IPS-18a (cell line): ENCODE data around the gene LDLRAP1.
"Not testable (repeated sequence)": the region's sequence is repeated elsewhere in the genome, so short reads cannot be mapped to it uniquely, and the experiment has no call there.

Experiments used
- H3K27ac ChIP-seq: one replicate; pipeline ENCODE4 v1.5.1; 2013; ENCODE audit warnings: low read length
- H3K27me3 ChIP-seq: one replicate; pipeline ENCODE4 v1.6.1; 2013; ENCODE audit warnings: mild to moderate bottlenecking, low read length; ENCODE audit not compliant: control insufficient read depth, insufficient read depth
- H3K36me3 ChIP-seq: one replicate; pipeline ENCODE4 v1.6.1; 2013; ENCODE audit warnings: low read depth, low read length; ENCODE audit not compliant: control insufficient read depth
- H3K4me1 ChIP-seq: one replicate; pipeline ENCODE4 v1.6.1; 2013; ENCODE audit warnings: low read depth, low read length; ENCODE audit not compliant: control insufficient read depth
- H3K4me3 ChIP-seq: one replicate; pipeline ENCODE4 v1.5.1; 2013; ENCODE audit warnings: low read length
- H3K9ac ChIP-seq: one replicate; pipeline ENCODE4 v1.6.1; 2013; ENCODE audit warnings: mild to moderate bottlenecking, low read length, moderate library complexity
- H3K9me3 ChIP-seq: one replicate; pipeline ENCODE4 v1.6.1; 2013; ENCODE audit warnings: low read depth, low read length; ENCODE audit not compliant: control insufficient read depth

The LDLRAP1 gene

GRCh38 chr1:25573961-25574360 is 30.6 kb downstream of the LDLRAP1 start:
- H3K27ac ChIP-seq, result no peak overlapping the region
- H3K36me3 ChIP-seq, result no peaks in the 10 kb centered on the region
- H3K4me3 ChIP-seq, result no peak overlapping the region
- H3K9me3 ChIP-seq, result no peaks in the 10 kb centered on the region
- no peak overlapping the region for H3K9ac ChIP-seq
- no peaks in the 10 kb centered on the region for H3K4me1 ChIP-seq
- no peaks in the 10 kb centered on the region for H3K27me3 ChIP-seq

DNA sequence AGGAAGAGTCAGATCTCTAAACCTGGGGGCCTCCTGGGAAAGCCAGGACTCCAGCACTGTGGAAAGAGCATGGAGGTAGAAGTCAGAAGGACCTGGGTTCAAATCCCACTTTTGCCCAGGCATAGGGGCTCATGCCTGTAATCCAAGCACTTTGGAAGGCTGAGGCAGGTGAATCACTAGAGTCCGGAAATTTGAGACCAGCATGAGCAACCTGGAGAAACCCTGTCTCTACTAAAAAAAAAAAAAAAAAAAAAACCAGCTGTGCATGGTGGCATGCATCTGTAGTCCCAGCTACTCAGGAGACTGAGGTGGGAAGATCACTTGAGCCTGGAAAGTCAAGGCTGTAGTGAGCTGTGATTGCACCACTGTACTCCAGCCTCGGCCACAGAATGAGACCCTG is 31.8 kb downstream of the LDLRAP1 start:
- no peaks in the 10 kb centered on the region for H3K4me1 ChIP-seq
- H3K36me3 ChIP-seq, result no peaks in the 10 kb centered on the region
- H3K4me3 ChIP-seq, result no peak overlapping the region
- no peak overlapping the region for H3K9ac ChIP-seq
- H3K9me3 ChIP-seq, result no peaks in the 10 kb centered on the region
- H3K27ac ChIP-seq, result no peak overlapping the region
- no peaks in the 10 kb centered on the region for H3K27me3 ChIP-seq

- H3K27me3 ChIP-seq, result no peaks in the 10 kb centered on the region
- no peaks in the 10 kb centered on the region for H3K36me3 ChIP-seq
- H3K4me3 ChIP-seq, result no peak overlapping the region
- H3K9me3 ChIP-seq, result no peaks in the 10 kb centered on the region
- H3K4me1 ChIP-seq, result no peaks in the 10 kb centered on the region
- no peak overlapping the region for H3K27ac ChIP-seq
- H3K9ac ChIP-seq, result no peak overlapping the region
Observed at GRCh38 chr1:25576459-25577133, 33.2 kb downstream of the LDLRAP1 start.

DNA sequence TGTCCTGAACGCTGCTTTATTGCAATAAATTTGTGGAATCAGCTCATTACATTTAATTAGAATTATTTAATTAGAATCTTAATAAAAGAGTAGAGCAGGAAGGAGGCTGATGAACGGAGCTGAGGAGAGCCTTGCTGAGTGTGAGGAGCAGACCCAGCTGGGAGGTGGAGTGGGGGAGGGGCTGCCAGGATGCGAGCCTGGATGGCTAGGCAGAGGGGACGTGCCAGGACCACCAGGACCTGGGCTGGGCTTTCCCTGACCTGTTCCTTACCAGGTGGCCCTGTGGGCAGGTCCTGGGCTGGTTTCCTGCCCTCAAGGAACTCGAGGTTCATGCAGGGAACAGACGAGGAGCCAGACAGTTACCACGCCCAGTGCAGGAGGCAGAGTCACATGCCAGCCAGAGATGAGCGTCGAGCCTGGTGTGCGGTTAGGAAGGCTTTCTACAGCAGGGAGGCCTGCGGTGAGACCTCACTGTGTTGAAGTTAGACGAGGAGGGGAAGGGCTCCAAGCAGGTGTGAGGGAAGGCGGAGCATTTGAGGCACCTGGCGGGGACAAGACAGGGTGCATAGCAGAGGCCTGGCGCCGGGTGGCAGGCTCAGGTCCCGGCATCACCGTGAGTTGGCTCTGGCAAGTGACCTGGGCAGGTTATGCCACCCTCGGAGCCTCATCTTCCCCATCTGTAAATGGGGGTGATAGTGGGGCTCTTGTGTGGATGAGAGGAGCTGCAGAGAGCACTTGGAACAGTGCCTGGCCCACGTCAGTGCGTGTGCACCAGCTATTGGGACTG is 33.9 kb downstream of the LDLRAP1 start:
- Histone ChIP-seq H3K27me3 (no peaks in the 10 kb centered on the region), H3K4me3 (no peak overlapping the region), H3K4me1 (no peaks in the 10 kb centered on the region), H3K27ac (no peak overlapping the region), H3K9me3 (no peaks in the 10 kb centered on the region), H3K9ac (no peak overlapping the region), H3K36me3 (no peaks in the 10 kb centered on the region)

DNA sequence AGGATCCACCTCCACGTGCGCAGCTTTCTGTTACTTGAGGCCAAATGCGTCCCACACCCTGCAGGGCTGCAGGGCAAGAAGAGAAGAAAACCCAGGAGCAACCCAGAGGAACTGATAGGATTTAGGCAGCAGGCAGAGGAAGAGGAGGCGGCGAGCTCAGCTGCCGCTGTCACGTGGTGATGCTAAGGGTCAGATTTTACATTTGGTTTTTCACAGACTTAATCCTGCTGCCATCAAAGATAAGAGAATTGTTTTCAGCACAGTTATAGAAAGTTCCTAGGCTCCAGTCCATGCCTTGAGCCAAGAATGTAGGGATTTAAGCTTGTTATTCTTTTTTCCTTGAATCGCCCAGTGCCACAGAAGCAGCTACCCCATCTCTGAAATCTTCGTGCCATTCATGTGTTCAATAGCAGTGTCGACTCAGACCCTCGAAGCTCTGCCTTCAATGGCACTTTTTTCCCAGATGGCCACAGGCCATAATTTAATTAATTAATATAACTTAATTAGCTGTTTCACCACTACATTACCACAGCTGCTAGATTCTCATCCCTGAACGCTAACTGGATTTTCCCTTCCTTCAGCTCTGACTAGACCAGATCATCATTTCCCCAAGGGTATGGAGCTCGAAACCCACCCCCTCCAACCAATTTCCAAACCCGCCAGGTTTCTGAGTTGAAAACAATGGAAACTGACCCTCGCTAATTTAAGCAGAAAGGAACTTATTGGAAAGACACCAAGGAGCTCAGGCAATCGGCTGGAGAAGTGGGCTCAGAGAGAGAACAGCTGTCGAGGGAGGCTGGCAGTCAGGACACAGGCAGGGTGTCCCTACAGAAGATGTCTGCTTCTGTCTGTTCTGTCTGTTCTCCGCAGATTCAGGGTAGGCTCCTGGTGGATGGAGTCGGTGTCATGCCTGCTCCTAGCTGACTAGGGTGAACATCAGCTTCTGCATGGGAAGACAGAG is 36.2 kb downstream of the LDLRAP1 start:
- Histone ChIP-seq H3K27ac (no peak overlapping the region), H3K9ac (no peak overlapping the region), H3K36me3 (no peaks in the 10 kb centered on the region), H3K4me3 (no peak overlapping the region), H3K27me3 (no peaks in the 10 kb centered on the region), H3K9me3 (no peaks in the 10 kb centered on the region), H3K4me1 (no peaks in the 10 kb centered on the region)

DNA sequence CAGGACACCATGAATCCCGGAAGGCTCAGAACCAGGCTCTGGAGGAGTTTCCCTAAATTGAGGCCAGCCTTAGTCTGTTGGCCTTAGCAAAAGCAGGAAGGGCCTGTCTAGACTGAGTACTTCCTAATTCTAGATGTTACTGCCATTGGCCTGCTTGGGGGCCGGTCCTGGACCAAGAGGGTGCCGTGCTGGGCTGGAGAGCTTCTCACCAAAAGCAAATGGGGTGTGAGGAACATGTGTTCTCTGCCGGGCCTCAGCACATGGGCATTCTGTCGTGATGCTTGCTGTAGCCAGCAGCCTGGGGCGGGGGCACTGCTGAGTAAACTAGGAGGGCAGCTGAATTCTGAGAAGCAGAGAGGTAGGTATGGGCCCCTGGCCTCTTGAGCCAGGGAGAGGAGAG is 37.5 kb downstream of the LDLRAP1 start:
- Histone ChIP-seq H3K27ac (no peak overlapping the region), H3K4me1 (no peaks in the 10 kb centered on the region), H3K27me3 (no peaks in the 10 kb centered on the region), H3K36me3 (no peaks in the 10 kb centered on the region), H3K9me3 (no peaks in the 10 kb centered on the region), H3K9ac (no peak overlapping the region), H3K4me3 (no peak overlapping the region)

DNA sequence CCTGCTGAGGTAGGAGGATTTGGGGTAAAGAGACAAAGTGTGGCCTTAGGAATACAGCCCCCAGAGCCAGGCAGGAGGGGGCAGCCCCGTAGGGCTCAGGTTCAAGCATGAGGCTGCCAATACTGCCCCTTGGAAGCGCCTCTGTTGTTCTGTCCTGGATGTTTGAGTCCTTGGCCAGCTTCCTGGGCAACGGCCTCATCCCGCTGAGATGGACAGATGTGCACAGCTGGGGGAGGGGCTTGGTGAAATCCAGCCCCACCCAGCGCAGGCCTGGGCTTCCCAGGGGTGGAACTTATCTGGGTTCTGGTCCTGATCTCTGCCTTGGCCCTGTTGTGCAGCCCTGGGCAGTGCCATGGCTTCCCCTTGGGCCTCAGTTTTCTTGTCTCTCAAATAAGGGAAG is 38.4 kb downstream of the LDLRAP1 start:
- Histone ChIP-seq H3K4me1 (peaks cover 6% of the 10 kb centered on the region), H3K27ac (no peak overlapping the region), H3K36me3 (no peaks in the 10 kb centered on the region), H3K9me3 (no peaks in the 10 kb centered on the region), H3K9ac (no peak overlapping the region), H3K4me3 (no peak overlapping the region), H3K27me3 (no peaks in the 10 kb centered on the region)

- Histone ChIP-seq H3K27ac (no peak overlapping the region), H3K4me1 (peaks cover 17% of the 10 kb centered on the region), H3K27me3 (no peaks in the 10 kb centered on the region), H3K9me3 (no peaks in the 10 kb centered on the region), H3K36me3 (no peaks in the 10 kb centered on the region), H3K4me3 (no peak overlapping the region), H3K9ac (no peak overlapping the region)
Observed at GRCh38 chr1:25583519-25584370, 40.3 kb downstream of the LDLRAP1 start.

DNA sequence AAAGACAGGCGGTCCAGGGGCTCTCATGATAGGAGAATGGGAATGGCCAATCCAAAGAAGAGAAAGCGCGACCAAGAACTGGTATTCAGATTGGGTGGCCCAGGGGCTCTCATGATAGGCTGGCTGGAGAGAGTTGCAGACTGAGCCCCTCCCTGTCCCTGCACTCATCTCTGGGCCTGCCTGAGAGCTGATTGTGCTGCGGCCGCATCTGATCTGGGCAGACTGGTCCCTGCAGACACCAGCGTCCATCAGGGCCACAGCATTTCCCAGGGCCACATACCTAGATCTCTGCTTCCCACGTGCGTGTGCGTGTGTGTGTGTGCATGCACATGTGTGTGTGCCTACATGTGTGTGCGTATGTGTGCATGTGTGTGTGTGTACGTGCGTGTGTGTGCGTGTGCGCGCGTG is 42.8 kb downstream of the LDLRAP1 start:
- Histone ChIP-seq H3K27ac (no peak overlapping the region), H3K27me3 (no peaks in the 10 kb centered on the region), H3K9ac (no peak overlapping the region), H3K4me1 (peaks cover 17% of the 10 kb centered on the region), H3K9me3 (no peaks in the 10 kb centered on the region), H3K36me3 (no peaks in the 10 kb centered on the region), H3K4me3 (no peak overlapping the region)

GRCh38 chr1:25587290-25587689 is 43.9 kb downstream of the LDLRAP1 start:
- Histone ChIP-seq H3K9me3 (no peaks in the 10 kb centered on the region), H3K27ac (no peak overlapping the region), H3K36me3 (no peaks in the 10 kb centered on the region), H3K27me3 (no peaks in the 10 kb centered on the region), H3K4me3 (no peak overlapping the region), H3K4me1 (peaks cover 17% of the 10 kb centered on the region), H3K9ac (no peak overlapping the region)

DNA sequence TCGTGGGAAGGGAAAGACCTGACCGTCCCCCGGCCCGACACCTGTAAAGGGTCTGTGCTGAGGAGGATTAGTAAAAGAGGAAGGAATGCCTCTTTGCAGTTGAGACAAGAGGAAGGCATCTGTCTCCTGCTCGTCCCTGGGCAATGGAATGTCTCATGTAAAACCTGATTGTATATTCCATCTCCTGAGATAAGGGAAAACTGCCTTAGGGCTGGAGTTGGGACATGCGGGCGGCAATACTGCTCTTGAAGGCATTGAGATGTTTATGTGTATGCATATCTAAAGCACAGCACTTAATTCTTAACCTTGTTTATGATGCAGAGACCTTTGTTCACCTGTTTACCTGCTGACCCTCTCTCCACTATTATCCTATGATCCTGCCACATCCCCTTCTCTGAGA is 44.8 kb downstream of the LDLRAP1 start:
- H3K9ac ChIP-seq, H3K4me3 ChIP-seq, H3K27me3 ChIP-seq, H3K36me3 ChIP-seq, H3K9me3 ChIP-seq, H3K27ac ChIP-seq: not testable (repeated sequence)
- peaks cover 17% of the 10 kb centered on the region for H3K4me1 ChIP-seq
